ENCODE data around the gene SPTBN4.

The SPTBN4 gene

DNA sequence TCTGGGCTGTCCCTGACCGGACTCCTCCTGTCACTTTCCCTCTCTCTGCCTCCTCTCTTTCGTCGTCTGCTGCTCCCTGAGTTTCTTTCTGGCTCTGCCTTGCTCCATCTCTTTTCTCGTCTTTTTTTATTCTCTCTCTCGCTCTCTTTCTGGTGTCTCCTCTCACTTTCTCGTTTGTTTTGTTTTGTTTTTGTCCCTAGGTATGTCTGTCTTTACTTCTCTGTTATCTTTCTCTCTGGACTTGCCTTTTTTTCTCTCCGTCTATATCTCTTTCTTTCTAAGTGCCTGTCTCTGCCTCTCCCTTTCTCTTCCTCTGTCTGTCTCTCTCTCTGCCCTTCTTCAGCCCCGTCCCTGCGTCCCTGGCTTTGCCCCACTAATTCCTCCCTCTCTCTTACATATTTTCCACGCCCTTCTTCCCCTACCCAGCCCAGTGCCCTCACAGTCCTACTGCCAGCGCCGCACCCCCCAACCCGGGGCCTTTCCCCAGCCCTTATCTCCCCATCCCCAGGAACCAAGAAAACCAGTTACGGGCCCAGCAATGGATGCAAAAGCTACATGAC, 61.8 kb downstream of the SPTBN4 start:
- TF ChIP-seq, protein P1, sequence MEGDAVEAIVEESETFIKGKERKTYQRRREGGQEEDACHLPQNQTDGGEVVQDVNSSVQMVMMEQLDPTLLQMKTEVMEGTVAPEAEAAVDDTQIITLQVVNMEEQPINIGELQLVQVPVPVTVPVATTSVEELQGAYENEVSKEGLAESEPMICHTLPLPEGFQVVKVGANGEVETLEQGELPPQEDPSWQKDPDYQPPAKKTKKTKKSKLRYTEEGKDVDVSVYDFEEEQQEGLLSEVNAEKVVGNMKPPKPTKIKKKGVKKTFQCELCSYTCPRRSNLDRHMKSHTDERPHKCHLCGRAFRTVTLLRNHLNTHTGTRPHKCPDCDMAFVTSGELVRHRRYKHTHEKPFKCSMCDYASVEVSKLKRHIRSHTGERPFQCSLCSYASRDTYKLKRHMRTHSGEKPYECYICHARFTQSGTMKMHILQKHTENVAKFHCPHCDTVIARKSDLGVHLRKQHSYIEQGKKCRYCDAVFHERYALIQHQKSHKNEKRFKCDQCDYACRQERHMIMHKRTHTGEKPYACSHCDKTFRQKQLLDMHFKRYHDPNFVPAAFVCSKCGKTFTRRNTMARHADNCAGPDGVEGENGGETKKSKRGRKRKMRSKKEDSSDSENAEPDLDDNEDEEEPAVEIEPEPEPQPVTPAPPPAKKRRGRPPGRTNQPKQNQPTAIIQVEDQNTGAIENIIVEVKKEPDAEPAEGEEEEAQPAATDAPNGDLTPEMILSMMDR (IDR thresholded peaks at IDR 0.05; ENCODE audit: extremely low read depth, insufficient read depth, missing control alignments) = no peak
- in situ Hi-C loops (cut with MboI; ENCODE audit: low pct_unique_long_range_greater_than_20kb, low sequenced_read_pairs, unreplicated experiment) = no loop called here
- DNase-seq (ENCODE audit: low spot score) = no peak

DNA sequence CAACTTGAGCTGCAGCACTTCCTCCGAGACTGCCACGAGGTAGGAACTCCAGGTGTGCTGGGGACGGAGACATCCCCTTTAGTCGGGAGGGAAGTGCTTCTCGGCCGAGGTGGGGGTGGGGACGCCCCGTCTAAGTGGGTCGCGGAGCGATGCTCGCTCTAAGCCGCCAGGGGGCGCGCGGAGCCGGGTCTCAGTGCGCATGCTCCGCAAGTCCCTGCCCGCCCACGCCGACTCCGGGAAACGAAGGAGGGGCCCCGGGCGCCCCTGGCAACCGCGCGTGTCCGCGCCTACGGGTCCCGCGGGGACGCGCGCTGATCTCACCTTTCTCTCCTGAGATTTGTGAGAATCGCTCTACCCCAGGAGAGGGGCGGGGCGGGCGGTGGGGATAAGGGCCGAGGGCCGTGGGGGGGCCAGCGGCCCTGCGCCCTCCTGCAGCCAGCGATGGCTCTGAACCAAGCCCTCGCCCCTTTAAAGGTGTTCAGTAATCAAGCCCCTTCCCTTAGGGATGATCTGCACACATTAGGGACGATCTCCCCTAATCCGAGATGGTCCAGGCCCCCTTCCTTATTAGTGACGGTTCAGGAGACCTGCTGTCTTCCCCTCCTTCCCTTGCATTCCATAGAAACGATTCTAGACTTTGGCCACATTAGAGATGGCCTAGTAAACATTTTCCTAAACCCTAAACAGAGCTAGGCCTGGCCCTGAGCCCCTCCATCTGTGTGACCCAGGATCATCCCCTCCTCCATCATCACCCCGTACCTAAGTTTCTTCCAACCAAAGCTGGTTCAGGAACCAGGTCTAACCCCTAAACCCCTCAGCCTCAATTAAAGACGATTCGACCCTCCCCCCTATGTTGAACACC, 62.5 kb downstream of the SPTBN4 start:
- TF ChIP-seq, protein P1 (IDR thresholded peaks at IDR 0.05; ENCODE audit: extremely low read depth, insufficient read depth, missing control alignments) = peak; percentile 95
- in situ Hi-C loops (cut with MboI; ENCODE audit: low pct_unique_long_range_greater_than_20kb, low sequenced_read_pairs, unreplicated experiment) = no loop called here
- DNase-seq (ENCODE audit: low spot score) = peak; percentile 99

DNA sequence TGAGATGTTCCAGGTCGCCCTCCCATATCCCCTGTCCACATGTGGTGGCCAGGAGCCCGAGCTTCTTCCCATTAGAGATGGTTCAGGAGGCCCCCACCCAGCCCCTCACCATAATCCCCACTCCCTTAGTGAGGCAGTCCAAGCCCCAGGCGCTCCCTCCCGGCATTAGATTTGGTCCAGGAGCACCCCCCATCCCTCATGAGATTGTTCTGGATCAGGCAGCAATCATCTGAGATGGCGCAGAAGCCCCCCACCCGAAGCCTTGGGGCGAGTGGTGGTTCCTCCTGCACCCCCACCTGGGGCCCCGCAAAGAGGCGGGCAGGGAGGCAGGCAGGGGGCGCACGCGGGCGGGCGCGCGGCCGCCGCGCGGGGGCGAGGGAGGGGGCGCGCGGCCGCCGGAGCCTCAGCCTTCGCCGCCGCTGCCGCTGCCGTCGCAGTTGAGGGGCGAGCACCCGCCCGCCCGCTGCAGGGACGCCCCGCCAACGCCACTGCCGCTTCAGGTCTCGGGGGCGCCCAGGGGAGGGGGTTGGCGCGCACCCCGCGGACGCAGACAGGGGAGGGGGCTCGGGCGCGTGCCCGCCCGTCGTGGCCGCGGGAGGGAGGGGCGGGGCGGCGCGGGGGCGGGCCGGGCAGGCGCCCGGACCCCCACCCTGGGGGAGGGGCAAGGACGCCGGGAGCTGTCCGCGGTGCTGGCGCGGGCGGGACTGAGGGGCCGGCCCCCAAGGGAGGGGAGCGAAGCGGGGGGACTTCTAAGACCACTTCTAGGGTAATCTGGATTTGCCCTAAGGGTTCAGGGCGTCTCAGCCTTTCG, 63.5 kb downstream of the SPTBN4 start:
- peak; percentile 67 for DNase-seq (ENCODE audit: low spot score)
- in situ Hi-C loops (cut with MboI; ENCODE audit: low pct_unique_long_range_greater_than_20kb, low sequenced_read_pairs, unreplicated experiment) = no loop called here

DNA sequence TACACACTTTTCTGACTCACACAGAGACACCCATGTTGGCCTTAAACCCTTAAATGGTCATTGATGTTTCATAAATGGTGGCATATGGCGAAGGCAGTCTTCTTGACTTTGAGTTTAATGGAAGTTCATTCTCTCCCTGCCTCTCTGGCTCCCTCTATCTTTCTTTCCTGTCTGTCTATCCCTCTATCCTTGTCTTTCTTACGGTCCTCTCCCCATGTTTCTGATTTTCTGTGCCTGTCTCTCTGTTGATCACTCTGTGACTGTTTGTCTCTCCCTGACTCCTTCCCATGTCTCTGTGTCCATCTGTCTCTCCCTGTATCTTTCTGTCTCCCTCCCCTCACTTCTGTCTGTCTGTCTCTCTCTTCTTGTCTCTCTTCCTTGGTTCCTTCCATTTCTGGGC, 66.7 kb downstream of the SPTBN4 start:
- TF ChIP-seq, protein P1 (IDR thresholded peaks at IDR 0.05; ENCODE audit: extremely low read depth, insufficient read depth, missing control alignments) = no peak
- in situ Hi-C loops (cut with MboI; ENCODE audit: low pct_unique_long_range_greater_than_20kb, low sequenced_read_pairs, unreplicated experiment) = no loop called here
- no peak for DNase-seq (ENCODE audit: low spot score)

More for the DNA sequence above, 63.5 kb downstream of the SPTBN4 start:
- TF ChIP-seq, protein P1 (IDR thresholded peaks at IDR 0.05; ENCODE audit: extremely low read depth, insufficient read depth, missing control alignments) = peak; percentile 41

DNA sequence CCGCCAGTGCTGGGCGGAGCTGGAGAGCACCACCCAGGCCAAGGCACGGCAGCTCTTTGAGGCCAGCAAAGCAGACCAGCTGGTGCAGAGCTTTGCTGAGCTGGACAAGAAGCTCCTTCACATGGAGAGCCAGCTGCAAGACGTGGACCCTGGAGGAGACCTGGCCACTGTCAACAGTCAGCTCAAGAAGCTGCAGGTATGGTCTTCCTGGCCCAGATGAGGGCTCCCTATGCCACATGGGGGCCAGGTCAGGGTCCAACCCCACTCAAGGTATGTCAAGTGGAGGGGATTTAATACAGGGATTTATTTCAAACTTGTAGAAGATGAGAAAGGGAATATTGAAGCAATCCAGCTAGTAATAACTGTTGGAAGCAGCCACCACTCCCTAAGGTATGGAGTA, 67.3 kb downstream of the SPTBN4 start:
- DNase-seq (ENCODE audit: low spot score) = no peak
- TF ChIP-seq, protein P1 (IDR thresholded peaks at IDR 0.05; ENCODE audit: extremely low read depth, insufficient read depth, missing control alignments) = no peak
- in situ Hi-C loops (cut with MboI; ENCODE audit: low pct_unique_long_range_greater_than_20kb, low sequenced_read_pairs, unreplicated experiment) = no loop called here

DNA sequence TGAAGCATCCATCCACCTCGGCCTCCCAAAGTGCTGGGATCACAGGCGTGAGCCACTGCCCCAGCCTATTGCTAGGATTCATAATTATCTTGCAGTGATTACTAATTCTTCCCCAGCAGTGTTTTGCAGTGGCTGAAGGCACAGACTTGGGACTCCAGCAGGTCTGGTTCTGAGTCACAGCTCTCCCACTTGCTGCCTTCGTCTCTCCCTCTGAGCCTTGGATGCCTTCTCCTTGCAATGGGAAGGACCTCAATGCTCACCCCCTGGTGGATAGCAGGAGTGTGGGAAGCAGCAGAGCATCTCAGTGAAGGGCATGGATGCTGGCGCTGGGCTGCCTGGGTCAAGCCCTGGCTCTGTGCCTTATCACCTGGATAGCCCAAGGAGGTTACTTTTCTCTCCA, 72.3 kb downstream of the SPTBN4 start:
- DNase-seq (ENCODE audit: low spot score) = no peak
- TF ChIP-seq, protein P1 (IDR thresholded peaks at IDR 0.05; ENCODE audit: extremely low read depth, insufficient read depth, missing control alignments) = no peak
- in situ Hi-C loops (cut with MboI; ENCODE audit: low pct_unique_long_range_greater_than_20kb, low sequenced_read_pairs, unreplicated experiment) = no loop called here
